HG03521 (cell line): Measurements from ENCODE around the gene MLPH.

Source experiments
- ATAC-seq: cut with Tn5 transposase; IDR thresholded peaks from one replicate; pipeline ENCODE4 v1.9.1; 2021; ENCODE audit warnings: mild to moderate bottlenecking, moderate library complexity; ENCODE audit not compliant: unreplicated experiment

Gene MLPH, protein sequence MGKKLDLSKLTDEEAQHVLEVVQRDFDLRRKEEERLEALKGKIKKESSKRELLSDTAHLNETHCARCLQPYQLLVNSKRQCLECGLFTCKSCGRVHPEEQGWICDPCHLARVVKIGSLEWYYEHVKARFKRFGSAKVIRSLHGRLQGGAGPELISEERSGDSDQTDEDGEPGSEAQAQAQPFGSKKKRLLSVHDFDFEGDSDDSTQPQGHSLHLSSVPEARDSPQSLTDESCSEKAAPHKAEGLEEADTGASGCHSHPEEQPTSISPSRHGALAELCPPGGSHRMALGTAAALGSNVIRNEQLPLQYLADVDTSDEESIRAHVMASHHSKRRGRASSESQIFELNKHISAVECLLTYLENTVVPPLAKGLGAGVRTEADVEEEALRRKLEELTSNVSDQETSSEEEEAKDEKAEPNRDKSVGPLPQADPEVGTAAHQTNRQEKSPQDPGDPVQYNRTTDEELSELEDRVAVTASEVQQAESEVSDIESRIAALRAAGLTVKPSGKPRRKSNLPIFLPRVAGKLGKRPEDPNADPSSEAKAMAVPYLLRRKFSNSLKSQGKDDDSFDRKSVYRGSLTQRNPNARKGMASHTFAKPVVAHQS

DNA sequence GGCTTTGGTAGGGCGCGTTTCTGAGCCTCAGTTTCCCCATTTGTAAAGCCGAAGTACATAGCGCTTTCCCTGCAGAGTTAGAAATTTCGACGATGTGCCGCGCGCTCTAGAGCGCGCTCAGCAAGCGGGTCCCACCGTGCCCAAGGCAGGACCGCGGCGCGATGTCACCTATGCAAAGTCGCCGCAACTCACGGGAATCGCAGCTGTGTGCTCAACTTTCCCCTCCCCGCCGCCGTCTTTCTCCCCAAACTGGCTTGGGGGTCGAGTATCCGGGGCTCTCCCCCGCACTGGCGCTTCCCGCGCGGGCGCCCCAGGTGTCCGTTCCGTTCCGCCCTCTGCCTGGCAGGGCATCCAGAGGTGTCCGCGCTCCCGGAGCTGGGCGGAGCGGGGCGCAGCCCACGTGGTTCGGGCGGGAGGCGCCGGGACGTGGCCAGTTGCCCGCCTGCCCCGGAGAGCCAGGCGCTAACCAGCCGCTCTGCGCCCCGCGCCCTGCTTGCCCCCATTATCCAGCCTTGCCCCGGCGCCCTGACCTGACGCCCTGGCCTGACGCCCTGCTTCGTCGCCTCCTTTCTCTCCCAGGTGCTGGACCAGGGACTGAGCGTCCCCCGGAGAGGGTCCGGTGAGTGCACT lies at the start of gene MLPH:
Gene MLPH (plus strand): TSS at position 433 of the 630 bp plus-strand sequence. CDS start 6,176 bp downstream, outside the sequence.
- ATAC-seq = no peak

DNA sequence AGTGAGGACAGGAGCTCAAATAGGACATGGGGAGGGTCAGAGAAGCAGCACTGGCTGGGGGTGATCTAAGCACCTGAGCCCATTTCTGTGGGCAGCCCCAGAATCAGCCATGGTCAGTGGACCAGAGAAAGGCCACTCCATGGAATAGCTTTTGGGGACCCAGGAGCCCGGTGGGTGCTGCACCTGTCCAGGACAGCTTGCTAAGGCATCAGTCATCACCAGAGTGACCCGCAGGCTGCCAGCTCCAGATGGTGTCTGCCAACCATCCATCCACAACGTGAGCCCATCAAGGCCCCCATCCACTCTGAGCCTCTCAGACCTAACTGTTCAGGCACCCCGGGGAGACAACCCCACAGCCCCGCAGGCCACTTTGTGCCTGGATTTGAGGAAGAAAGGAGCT lies 49.5 kb upstream of the MLPH start:
- no peak for ATAC-seq

DNA sequence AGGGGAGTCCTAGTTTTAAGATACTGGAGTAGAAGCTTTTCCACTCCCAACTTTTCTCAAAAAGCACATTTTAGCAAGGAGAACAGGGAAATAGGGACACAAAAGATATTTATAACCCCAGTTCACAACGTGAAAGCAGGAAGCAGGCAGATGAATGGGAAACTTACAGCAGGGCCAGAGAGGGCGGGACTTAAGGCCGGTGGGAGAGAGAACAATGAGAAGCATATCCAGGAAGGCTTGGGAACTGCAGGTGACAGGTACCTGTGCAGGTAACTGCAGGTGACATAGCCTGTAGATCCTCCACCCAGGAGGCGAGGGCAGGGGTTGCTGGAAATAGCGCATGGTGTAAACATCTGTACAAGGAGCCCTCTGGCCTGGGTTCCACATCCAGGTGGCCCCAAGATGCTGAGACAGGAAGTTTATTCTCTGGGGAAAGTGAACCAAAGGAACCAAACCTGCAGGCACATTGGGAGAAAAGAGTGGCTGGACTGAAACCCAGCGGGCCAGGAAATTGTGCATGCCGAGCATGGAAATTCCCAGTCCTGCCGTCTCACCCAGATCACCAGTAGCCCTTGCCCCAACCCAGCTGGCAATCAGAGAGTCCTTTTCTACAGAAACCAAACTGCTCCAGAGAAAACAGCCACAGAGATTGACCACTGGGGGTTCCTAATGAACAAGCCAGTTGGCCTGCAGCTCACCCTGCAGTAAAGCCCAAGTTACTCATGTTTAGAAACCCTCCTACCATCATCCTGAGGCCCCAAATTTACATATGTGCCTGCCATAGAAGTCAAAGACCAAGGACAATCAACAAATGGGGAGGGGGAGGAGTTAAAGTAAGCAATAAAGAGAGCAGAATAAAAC lies 48.7 kb upstream of the MLPH start:
- no peak for ATAC-seq

DNA sequence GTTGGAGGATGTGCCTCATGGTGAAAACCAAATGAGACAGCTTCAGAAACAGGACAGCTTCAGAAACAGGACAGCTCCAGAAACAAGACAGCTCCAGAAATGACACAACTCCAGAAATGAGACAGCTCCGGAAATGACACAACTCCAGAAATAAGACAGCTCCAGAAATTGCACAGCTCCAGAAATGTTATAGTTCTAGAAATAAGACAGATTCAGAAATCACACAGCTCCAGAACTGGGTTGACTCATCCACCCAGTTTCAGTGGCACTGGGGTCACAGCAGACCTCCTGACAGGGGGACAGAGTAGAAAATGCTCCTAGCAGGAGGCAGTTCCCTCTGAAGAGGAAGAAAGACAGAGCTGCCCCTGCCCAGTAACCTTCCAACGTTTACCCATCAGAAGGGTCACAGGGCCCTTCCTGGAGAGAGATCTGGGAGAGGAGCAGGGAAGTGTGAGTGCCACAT lies 46.2 kb upstream of the MLPH start:
- ATAC-seq = no peak

DNA sequence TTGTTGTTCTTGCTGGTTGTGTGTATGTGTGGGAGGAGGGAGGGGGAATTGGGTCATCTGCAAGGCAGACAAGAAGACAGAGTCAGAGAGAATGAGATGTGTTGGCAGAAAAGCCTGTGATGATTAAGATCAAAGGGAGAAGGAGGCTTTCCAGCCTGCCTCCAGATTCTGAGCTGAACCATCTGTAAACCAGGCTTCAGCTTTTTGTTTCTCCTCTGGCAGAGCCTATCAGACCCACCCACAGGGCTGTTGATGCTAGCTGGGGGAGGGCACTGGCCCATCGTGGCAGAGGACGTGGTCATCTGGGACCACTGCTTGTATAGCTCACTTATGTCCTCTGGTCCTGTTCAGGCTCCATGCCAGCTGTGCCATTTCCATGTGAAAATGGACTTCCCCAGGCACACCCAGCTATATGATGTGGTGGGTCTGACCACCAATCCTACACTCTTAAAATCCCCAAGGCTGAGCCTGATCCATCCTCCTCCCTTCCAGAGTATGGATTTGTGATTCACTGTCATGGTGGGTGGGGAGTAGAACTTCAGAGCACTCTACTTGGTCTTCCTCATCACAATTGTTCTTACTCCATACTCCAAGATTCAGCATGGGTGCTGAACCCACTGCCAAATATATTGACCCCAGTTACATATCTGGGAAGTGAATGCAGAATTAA lies 45.3 kb upstream of the MLPH start:
- ATAC-seq = no peak

DNA sequence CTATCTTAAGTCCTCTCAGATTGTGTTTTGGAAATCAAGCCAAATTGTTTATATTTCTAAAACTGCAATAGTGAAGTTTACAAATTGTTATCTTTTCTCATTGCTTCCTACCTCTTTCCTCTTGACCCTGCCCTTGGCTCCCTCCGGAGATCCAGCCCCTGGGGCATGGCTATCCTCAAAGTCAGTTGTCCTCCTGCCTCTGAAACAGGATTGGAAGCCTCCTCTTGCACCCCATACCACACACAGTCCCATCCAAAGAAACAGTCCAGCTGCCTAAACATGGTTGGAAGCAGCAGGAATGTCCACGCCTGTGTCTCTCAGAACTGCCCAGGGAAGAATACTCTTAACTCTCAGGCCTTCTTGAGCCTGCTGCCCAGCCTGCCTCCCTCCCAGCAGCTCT lies 43.0 kb upstream of the MLPH start:
- ATAC-seq = no peak

DNA sequence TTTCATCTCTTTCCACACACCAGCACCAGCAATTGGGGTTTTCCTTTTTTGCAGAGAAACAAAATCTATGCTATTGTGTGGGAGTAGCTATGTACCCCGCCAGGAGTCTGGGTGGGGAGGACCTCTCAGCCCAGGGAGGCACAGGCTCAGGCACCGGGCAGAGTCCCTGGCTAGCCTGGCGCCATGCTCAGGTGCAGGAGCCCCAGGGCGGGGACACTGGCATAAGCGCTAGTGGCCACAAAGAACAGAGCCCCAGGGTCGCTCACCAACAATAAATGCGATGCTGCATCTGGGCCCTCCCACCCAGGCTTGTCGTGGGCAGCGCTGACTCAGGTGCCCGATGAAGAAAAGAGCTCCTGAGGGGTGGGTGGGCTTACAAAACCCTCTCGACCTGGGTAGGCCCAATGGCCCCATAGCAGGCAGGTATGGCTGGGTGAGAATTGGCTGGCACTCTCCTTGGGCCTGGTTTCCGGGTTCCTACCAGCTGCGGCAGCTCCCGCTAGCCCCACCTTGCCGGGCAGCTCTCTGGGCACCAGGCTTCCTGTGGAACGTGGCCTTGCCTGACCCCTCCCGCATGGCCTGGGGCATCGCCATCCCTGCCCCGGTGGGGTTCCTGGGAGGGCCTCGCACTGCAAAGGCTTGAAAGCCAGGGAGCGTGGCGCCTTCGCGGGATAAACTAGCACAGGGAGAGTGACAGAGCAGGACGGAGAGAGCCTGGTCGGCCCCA lies 41.3 kb upstream of the MLPH start:
- ATAC-seq = no peak

DNA sequence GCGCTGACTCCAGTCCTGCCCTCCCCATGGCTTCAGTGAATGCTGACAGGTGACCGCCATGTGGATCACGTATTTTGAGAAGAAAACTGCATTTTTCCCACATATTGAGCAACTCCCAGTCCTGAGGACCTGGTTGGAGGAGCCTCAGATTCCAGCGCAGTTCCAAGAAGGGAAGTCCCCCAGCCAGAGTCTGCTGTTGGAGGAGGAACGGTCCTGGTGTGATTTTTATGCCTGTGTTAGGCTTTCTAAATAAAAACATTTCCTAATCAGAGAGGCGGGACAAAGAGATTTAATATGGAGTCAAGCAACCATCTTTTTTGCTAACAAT lies 40.7 kb upstream of the MLPH start:
- no peak for ATAC-seq

DNA sequence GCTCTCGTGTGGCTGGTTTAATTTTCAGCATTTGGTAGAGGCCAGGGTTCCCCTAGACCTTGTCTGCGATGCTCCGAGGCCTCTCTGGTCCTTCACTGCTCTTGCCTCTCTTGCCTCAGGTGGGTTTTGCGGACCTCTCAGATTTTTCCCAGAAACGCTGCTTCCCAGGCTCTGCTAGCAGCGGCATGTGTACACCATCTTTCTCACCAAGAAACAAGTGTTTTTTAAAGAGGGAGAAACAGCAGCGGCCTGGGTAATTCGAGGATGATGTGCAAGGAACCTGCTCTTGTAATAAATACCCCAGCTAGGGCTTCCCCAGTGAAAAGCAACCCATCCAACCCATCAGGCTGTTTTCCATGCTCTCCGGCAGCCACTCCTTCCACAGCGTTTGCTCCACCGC lies 39.6 kb upstream of the MLPH start:
- ATAC-seq = no peak

DNA sequence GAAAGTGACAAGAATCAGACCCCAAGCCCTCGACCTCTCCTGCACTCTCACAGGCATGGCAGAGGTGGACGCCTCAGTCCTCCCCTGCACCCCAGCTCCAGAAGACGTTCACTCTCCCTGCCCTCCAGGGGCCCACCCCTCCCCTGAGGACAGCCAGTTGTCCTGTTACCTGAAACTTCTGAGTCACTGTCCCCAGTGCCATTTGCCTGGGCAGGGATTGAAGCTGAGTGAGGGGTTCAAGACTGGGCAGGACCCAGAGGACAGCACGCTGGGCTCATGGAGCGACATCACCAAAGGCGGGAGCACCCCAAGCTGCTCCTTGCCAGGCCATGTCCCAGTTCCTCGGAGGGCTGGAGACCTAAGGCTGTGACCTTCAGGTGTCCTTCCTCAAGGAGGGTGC lies 38.9 kb upstream of the MLPH start:
- no peak for ATAC-seq

DNA sequence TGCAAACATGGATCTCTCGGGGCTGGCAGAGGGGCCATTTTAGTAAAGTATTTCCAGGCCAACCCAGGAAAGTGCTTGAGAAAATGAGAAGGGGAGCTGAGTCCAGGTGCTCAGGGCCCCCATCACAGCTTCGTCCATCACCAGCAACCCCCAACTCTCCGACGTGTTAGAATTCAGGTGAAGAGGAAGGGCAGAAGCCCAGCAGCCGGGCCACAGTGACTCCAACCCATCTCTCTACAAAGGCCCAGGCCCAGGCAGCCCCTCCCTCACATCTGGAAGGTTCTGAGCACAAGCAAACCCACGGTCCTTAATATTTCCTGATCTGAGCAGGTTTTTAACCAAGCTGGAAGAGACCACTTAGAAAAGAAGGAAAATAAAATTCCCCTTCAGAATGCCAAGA lies 38.4 kb upstream of the MLPH start:
- ATAC-seq = no peak

DNA sequence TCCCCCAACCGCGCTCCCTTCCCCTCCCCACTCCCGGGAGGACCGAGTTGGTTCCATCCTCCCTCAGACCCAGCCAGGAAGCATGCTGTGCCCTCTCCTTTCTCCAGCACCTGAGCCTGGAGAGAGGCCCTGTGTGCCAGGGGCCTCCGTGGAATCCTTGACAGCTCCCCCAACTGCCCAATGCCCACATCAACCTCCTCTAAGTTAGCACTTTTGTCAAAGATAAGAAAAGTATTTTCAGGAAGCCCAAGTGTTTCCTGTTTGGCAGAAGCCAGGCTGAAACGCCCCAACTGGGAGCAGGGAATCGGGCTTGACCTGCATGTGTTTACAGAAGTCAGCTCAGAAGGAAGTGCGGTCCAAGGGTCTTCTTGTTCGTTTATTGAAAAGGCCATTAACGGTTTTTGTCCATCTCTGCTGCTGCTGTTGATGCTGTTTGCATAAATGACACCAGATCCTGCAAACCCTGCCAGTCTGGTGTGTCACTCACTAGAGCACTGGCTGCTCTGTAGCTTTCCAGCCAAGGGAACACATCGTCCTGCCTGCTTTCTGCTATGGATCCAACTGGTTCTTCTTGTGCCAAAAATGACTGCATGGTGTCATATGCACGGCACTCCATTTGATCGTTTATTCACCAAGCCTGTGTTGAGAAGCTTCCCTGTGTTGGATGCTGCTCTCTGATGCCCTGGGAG lies 37.7 kb upstream of the MLPH start:
- no peak for ATAC-seq

DNA sequence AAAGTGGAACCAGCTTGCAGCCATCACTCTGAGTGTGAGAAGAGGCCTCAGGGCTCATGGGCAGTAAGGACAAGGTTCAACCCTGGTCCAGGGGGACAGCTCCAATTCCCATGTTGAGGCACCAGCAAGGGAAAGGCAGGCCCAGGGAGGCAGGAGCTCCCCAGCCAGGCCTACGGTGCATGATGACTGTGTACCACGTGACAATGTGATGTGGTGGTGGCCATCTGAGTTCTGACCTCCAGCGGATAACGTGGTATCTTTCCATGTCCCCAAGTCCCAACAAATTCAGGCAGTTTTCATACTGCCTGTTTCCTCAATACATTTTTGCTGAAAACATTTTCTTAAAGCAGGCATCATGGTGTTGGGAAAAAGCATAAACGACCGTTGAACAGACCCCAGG lies 36.9 kb upstream of the MLPH start:
- no peak for ATAC-seq

DNA sequence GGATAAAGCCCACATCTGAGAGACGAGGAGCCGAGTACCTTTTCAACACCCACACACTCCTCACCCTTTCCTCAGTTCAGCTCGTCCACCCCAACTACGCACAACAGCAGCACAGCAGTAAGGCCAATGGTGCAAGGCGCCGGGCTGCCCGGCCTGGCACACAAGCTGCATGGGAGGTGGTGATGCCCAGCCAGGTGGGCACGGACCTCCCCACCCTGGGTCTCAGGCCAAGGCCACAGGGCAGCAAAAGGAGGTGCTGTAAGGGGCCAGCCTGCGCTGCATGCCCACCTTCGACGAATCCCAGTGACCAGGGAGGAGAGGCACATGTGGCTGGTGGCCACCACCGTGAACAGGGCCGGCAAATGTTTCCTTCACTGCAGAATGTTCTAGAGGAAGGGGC lies 36.5 kb upstream of the MLPH start:
- no peak for ATAC-seq

DNA sequence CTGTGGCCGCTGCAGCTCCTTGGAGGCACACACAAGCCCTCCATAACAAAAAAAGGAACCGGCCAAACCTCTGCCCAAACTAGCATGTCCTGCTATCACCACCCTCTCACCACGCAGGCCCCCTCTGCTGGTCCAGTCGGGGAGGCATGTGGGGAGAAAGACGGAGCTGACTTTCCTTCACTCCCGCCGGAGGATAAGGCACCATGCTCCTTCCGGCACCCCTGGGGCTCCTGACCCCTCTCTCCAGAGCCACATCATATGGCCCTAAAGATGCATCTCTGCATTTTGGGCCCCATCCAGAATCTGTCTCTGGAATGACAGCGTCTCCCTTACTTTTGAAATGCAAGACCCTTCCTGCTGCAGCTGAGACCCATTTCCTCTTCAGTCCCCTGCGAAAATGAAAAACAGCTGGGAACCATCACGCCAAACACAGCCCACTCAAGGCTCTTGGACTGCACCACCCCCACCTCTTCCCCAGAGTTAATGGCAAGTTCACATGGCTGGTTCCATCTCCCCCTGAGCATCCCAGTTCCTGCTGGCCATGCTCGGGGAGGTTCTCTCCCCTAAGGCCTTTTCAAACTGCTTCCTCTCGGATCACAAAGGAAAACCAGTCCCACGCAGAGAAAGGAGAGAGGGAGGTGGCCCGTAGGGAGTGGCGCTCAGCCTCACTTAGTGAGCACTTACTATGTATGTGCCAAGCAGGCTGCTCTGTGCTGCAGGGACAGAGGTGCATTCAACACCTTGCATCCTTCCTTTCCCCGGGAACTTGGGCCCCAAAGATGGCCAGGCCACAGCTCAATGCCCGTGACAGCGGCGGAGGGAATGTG lies 35.2 kb upstream of the MLPH start:
- ATAC-seq = no peak

DNA sequence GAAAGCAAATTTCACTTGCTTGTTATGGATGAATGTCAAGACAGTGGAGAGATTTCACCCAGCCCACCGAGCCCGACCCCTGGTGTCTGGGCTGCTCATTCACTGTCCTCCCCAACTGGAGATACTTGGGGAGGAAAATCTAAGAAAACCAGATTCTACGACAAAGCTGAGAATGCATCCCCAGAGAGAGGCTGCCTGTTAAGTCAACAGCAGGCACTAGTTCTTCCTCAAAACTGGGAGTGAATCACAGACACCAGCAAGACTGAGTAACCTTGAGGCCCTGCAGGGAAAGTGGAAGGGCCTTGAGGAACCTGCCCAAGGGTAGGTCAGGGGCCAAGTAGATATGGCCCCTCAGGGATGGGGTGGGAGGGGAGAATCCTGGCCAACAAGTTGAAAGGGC lies 34.2 kb upstream of the MLPH start:
- no peak for ATAC-seq

DNA sequence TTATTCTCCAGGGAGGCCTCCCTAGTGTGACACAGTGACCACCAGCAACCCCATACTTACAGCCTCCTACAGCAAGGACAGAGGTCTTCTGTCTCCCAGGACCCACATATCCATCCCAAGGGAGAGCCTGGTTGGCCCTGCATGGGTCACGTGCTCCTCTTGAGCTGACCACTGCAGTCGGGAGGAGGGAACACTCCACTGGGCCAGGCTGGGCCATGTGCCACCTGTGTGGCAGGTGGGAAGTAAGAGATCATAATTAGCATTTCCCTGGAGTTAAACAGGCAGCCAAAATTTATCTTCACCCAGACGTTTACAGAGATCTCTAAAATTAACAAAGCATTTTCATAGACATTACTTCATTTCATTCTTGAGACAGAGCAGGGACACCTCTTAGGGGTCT lies 33.4 kb upstream of the MLPH start:
- ATAC-seq = no peak

DNA sequence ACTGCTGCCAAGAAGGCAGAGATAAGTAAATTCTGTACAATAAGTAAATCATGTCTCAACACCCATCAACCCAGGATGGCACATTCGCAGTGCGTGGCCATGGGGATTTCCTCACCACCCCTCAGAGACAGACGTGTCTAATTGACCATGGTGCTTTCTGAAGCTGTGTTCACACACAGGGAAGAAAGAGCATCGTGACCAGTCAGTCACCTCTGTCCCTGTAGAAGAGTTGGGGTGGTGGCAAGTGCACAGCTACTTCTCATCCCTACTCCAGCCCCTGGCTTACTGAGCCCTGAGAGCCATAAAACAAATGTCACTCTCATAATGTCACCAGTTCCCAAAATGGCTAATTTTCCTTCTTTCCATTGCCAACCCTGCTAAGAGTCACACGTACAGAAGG lies 31.3 kb upstream of the MLPH start:
- ATAC-seq = no peak
